ENCODE results near the gene GALR3. TPM values are rescaled to one million over a fixed set of nuclear protein-coding genes. Genes with fewer than 3 reads are reported as not detected.

Gene GALR3, protein sequence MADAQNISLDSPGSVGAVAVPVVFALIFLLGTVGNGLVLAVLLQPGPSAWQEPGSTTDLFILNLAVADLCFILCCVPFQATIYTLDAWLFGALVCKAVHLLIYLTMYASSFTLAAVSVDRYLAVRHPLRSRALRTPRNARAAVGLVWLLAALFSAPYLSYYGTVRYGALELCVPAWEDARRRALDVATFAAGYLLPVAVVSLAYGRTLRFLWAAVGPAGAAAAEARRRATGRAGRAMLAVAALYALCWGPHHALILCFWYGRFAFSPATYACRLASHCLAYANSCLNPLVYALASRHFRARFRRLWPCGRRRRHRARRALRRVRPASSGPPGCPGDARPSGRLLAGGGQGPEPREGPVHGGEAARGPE
- polyA plus RNA-seq (2012; ENCODE audit: insufficient read length, low read depth) = 0.88 TPM

DNA sequence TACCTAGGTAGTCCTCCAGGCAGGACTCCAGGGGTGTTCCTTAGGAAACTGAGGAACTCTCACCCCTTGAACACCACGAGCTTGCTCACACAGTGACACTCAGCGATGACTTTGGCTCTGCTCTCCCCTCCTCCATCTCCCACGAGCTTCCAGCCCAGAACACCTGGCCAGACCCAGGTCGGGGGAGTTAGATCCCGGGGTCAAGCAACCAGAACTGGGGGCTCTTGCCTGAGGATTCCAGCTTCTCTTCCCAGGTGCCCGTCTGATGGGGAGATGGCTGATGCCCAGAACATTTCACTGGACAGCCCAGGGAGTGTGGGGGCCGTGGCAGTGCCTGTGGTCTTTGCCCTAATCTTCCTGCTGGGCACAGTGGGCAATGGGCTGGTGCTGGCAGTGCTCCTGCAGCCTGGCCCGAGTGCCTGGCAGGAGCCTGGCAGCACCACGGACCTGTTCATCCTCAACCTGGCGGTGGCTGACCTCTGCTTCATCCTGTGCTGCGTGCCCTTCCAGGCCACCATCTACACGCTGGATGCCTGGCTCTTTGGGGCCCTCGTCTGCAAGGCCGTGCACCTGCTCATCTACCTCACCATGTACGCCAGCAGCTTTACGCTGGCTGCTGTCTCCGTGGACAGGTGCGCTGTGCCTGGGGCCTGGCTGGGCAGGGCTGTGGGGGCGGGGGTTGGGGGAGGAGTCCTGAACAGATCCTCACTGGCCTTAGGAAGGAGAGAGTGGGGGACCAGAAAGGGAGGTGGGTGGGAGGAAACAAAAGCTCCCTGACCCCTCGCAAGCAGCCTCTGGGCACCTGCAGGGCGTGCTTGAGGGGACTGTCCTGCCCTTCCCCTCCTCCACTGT, at the start of gene GALR3:
Gene GALR3 (plus strand): TSS at position 249 of the 852 bp plus-strand sequence. CDS start 25 bp downstream, at position 274.
- no peak for TF ChIP-seq FOXP2 (optimal IDR thresholded peaks at IDR 0.05; ENCODE audit: borderline replicate concordance, extremely low read depth, extremely low read length, insufficient read depth)
- TF ChIP-seq POLR2AphosphoS5 (IDR thresholded peaks at IDR 0.05; ENCODE audit: low read depth, low read length) = no peak
- TF ChIP-seq, protein P1, sequence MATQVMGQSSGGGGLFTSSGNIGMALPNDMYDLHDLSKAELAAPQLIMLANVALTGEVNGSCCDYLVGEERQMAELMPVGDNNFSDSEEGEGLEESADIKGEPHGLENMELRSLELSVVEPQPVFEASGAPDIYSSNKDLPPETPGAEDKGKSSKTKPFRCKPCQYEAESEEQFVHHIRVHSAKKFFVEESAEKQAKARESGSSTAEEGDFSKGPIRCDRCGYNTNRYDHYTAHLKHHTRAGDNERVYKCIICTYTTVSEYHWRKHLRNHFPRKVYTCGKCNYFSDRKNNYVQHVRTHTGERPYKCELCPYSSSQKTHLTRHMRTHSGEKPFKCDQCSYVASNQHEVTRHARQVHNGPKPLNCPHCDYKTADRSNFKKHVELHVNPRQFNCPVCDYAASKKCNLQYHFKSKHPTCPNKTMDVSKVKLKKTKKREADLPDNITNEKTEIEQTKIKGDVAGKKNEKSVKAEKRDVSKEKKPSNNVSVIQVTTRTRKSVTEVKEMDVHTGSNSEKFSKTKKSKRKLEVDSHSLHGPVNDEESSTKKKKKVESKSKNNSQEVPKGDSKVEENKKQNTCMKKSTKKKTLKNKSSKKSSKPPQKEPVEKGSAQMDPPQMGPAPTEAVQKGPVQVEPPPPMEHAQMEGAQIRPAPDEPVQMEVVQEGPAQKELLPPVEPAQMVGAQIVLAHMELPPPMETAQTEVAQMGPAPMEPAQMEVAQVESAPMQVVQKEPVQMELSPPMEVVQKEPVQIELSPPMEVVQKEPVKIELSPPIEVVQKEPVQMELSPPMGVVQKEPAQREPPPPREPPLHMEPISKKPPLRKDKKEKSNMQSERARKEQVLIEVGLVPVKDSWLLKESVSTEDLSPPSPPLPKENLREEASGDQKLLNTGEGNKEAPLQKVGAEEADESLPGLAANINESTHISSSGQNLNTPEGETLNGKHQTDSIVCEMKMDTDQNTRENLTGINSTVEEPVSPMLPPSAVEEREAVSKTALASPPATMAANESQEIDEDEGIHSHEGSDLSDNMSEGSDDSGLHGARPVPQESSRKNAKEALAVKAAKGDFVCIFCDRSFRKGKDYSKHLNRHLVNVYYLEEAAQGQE (IDR thresholded peaks at IDR 0.05; ENCODE audit: insufficient read depth in 1 of 2, low read depth in 2 of 2, low read length in 2 of 2) = no peak
- TF ChIP-seq TAF1 (IDR thresholded peaks at IDR 0.05; ENCODE audit: borderline replicate concordance, insufficient read depth, low read length) = no peak
- no peak for TF ChIP-seq SIN3A (IDR thresholded peaks at IDR 0.05; ENCODE audit: borderline replicate concordance, insufficient read depth, low read length)

- TF ChIP-seq FOXP2 (optimal IDR thresholded peaks at IDR 0.05; ENCODE audit: borderline replicate concordance, extremely low read depth, extremely low read length, insufficient read depth) (no peak), SIN3A (IDR thresholded peaks at IDR 0.05; ENCODE audit: borderline replicate concordance, insufficient read depth, low read length) (no peak), TAF1 (IDR thresholded peaks at IDR 0.05; ENCODE audit: borderline replicate concordance, insufficient read depth, low read length) (no peak), POLR2AphosphoS5 (IDR thresholded peaks at IDR 0.05; ENCODE audit: low read depth, low read length) (no peak)
- TF ChIP-seq, protein P1 (IDR thresholded peaks at IDR 0.05; ENCODE audit: insufficient read depth in 1 of 2, low read depth in 2 of 2, low read length in 2 of 2) = no peak
Observed at GRCh38 chr22:37774728-37775127, 48.5 kb upstream of the GALR3 start.

DNA sequence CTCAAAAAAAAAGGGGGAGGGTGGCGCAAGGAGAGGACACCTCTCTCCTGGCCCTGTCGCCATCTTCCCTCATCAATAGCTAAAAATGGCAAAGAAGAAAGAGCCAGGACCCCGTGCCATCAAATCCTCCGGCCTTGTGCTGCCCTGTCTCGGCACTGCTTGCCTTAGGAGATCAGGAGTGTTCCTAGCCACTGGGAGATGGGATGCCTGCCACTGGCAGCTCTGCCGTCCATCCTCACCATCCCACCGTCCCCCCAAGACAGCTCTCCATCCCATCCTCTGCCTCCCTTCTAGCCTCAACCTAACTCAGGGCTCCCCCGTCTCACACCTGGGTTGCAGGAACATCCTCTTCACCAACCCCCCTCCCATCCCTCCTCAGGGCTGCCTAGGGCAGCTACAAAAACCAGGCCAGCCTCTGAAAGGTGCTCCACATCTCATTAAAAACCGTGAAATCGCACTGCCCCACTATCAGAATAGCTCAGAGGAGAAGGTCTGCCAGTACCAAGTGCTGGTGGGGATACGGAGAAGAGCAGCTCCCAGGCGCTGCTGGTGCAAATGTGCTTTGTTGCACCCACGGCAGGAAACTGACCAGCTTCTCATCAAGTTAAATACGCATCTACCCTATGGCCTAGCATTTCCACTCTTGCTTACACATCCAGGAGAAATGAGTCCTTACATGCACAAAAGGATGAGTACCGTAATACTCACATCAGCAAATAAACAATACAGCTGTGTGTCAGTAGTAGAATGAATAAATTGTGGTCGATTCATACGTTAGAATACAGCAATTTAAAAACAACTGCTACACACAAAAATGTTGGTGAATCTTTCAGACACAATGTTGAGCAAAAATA, 47.2 kb upstream of the GALR3 start:
- TF ChIP-seq FOXP2 (optimal IDR thresholded peaks at IDR 0.05; ENCODE audit: borderline replicate concordance, extremely low read depth, extremely low read length, insufficient read depth) (no peak), POLR2AphosphoS5 (IDR thresholded peaks at IDR 0.05; ENCODE audit: low read depth, low read length) (no peak), SIN3A (IDR thresholded peaks at IDR 0.05; ENCODE audit: borderline replicate concordance, insufficient read depth, low read length) (no peak), TAF1 (IDR thresholded peaks at IDR 0.05; ENCODE audit: borderline replicate concordance, insufficient read depth, low read length) (no peak)
- TF ChIP-seq, protein P1 (IDR thresholded peaks at IDR 0.05; ENCODE audit: insufficient read depth in 1 of 2, low read depth in 2 of 2, low read length in 2 of 2) = no peak

DNA sequence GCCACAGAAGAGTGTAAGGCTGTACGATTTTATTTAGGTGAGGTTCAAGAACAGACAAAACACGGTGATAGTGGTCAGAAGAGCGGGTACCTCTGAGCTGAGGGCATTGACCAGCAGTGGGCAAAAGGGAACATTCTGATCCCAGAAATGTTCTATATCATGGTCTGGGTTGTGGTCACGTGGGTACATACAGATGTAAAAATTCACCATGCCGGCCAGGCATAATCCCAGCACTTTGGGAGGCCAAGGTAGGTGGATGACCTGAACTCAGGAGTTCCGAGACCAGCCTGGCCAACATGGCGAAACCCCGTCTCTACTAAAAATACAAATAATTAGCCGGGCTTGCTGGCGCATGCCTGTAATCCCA, 46.6 kb upstream of the GALR3 start:
- no peak for TF ChIP-seq TAF1 (IDR thresholded peaks at IDR 0.05; ENCODE audit: borderline replicate concordance, insufficient read depth, low read length)
- no peak for TF ChIP-seq POLR2AphosphoS5 (IDR thresholded peaks at IDR 0.05; ENCODE audit: low read depth, low read length)
- TF ChIP-seq, protein P1 (IDR thresholded peaks at IDR 0.05; ENCODE audit: insufficient read depth in 1 of 2, low read depth in 2 of 2, low read length in 2 of 2) = no peak
- no peak for TF ChIP-seq FOXP2 (optimal IDR thresholded peaks at IDR 0.05; ENCODE audit: borderline replicate concordance, extremely low read depth, extremely low read length, insufficient read depth)
- TF ChIP-seq SIN3A (IDR thresholded peaks at IDR 0.05; ENCODE audit: borderline replicate concordance, insufficient read depth, low read length) = no peak
